HEK293 (cell line): ENCODE measurements around the gene NELL1.
A peak's percentile ranks its signal among the peaks of the same experiment; 100 is the strongest.

Experiments
- CTCF ChIA-PET: fragments of 350-600 bp; formaldehyde crosslinking; extraction: SDS; loops from one replicate; lab custom pipeline; 2021; ENCODE audit warnings: antibody characterized with exemption; lab: Yijun Ruan, JAX
- POLR2A ChIA-PET: fragments of 300-600 bp; formaldehyde crosslinking; extraction: SDS; loops from one replicate; lab custom pipeline; 2020; ENCODE audit warnings: antibody characterized with exemption, inconsistent platforms; lab: Yijun Ruan, JAX
- H3K27ac ChIP-seq: fragments of 200-500 bp; sonication (Bioruptor generic); 2 replicates; pipeline ENCODE4 v1.5.1; 2014; ENCODE audit warnings: low read depth, low read length, control low read depth, inconsistent platforms; ENCODE audit errors: extremely low read depth
- H3K36me3 ChIP-seq, 2 experiments: fragments of 200-500 bp in 1 of 2; sonication (Bioruptor generic) in 1 of 2; 1 replicate in 1 of 2; 2 replicates in 1 of 2; pipeline ENCODE4 v1.5.1; 2014 to 2017; ENCODE audit warnings: inconsistent platforms in 2 of 2, low read length in 2 of 2; ENCODE audit not compliant: control insufficient read depth in 2 of 2, insufficient read depth in 1 of 2
- H3K4me1 ChIP-seq: fragments of 200-500 bp; sonication (Bioruptor generic); 2 replicates; pipeline ENCODE4 v1.5.1; 2014; ENCODE audit warnings: mild to moderate bottlenecking, low read length, inconsistent platforms; ENCODE audit not compliant: control insufficient read depth, insufficient read depth
- H3K4me3 ChIP-seq: 2 replicates; pipeline ENCODE4 v1.5.1; 2011; ENCODE audit warnings: low read depth, mild to moderate bottlenecking, control low read depth, low read length, moderate library complexity
- H3K9me3 ChIP-seq: fragments of 200-500 bp; sonication (Bioruptor generic); 2 replicates; pipeline ENCODE4 v1.5.1; 2014; ENCODE audit warnings: low read depth, low read length, inconsistent platforms; ENCODE audit not compliant: control insufficient read depth, insufficient read depth
- KLF16 ChIP-seq: fragments of 450-650 bp; formaldehyde crosslinking; IDR thresholded peaks from 2 replicates; pipeline ENCODE4 v1.5.1; 2017; ENCODE audit warnings: missing biosample characterization, missing genetic modification characterization
- SP3 ChIP-seq: fragments of 450-650 bp; formaldehyde crosslinking; IDR thresholded peaks from 2 replicates; pipeline ENCODE4 v1.5.1; 2016; ENCODE audit warnings: missing biosample characterization, missing genetic modification characterization
- ZBTB17 ChIP-seq: fragments of 450-650 bp; formaldehyde crosslinking; IDR thresholded peaks from 2 replicates; pipeline ENCODE4 v1.5.1; 2016; ENCODE audit warnings: missing biosample characterization, missing genetic modification characterization
- ZBTB21 ChIP-seq: fragments of 450-650 bp; formaldehyde crosslinking; IDR thresholded peaks from 2 replicates; pipeline ENCODE4 v1.5.1; 2017; ENCODE audit warnings: missing biosample characterization, missing genetic modification characterization
- ZFP41 ChIP-seq: fragments of 450-650 bp; formaldehyde crosslinking; IDR thresholded peaks from 2 replicates; pipeline ENCODE4 v1.5.1; 2016; ENCODE audit warnings: missing biosample characterization, missing genetic modification characterization, borderline replicate concordance
- ZNF169 ChIP-seq: fragments of 450-650 bp; formaldehyde crosslinking; IDR thresholded peaks from 2 replicates; pipeline ENCODE4 v1.5.1; 2016; ENCODE audit warnings: missing biosample characterization, missing genetic modification characterization
- ZNF184 ChIP-seq: fragments of 450-650 bp; IDR thresholded peaks from 2 replicates; pipeline ENCODE4 v1.5.1; 2018; ENCODE audit warnings: missing biosample characterization, mild to moderate bottlenecking, missing genetic modification characterization
- ZNF292 ChIP-seq: fragments of 450-650 bp; formaldehyde crosslinking; IDR thresholded peaks from 2 replicates; pipeline ENCODE4 v1.5.1; 2016; ENCODE audit warnings: low read depth, missing biosample characterization, missing genetic modification characterization, borderline replicate concordance
- ZNF341 ChIP-seq: fragments of 450-650 bp; formaldehyde crosslinking; IDR thresholded peaks from 2 replicates; pipeline ENCODE4; 2016; ENCODE audit warnings: low read depth, missing biosample characterization, missing genetic modification characterization
- ZNF433 ChIP-seq: fragments of 450-650 bp; formaldehyde crosslinking; IDR thresholded peaks from 2 replicates; pipeline ENCODE4 v1.5.1; 2016; ENCODE audit warnings: missing biosample characterization, missing genetic modification characterization, low read depth
- ZNF585B ChIP-seq: fragments of 450-650 bp; formaldehyde crosslinking; IDR thresholded peaks from 2 replicates; pipeline ENCODE4 v1.5.1; 2016; ENCODE audit warnings: missing biosample characterization, missing genetic modification characterization
- ZNF626 ChIP-seq: fragments of 450-650 bp; sonication (Bioruptor Pico); formaldehyde crosslinking; IDR thresholded peaks from 2 replicates; pipeline ENCODE4 v1.5.1; 2018; ENCODE audit warnings: missing biosample characterization, missing genetic modification characterization, inconsistent platforms
- ZNF670 ChIP-seq: fragments of 450-650 bp; formaldehyde crosslinking; IDR thresholded peaks from 2 replicates; pipeline ENCODE4 v1.5.1; 2016; ENCODE audit warnings: missing biosample characterization, missing genetic modification characterization, low read depth
- ZNF76 ChIP-seq: fragments of 450-650 bp; formaldehyde crosslinking; IDR thresholded peaks from 2 replicates; pipeline ENCODE4; 2016; ENCODE audit warnings: low read depth, missing biosample characterization, missing genetic modification characterization, borderline replicate concordance
- ZNF791 ChIP-seq: fragments of 450-650 bp; formaldehyde crosslinking; IDR thresholded peaks from 2 replicates; pipeline ENCODE4 v1.5.1; 2016; ENCODE audit warnings: missing biosample characterization, missing genetic modification characterization
- ZNF837 ChIP-seq: fragments of 450-650 bp; formaldehyde crosslinking; IDR thresholded peaks from 2 replicates; pipeline ENCODE4 v1.5.1; 2016; ENCODE audit warnings: missing biosample characterization, missing genetic modification characterization
- TF ChIP-seq, protein P1 (sequence below): fragments of 450-650 bp; formaldehyde crosslinking; optimal IDR thresholded peaks from 2 replicates; pipeline ENCODE3; 2016; ENCODE audit warnings: missing biosample characterization, mild to moderate bottlenecking, missing genetic modification characterization
- TF ChIP-seq, protein P2 (sequence below): fragments of 450-650 bp; formaldehyde crosslinking; IDR thresholded peaks from 2 replicates; pipeline ENCODE4 v1.5.1; 2016; ENCODE audit warnings: missing biosample characterization, missing genetic modification characterization, borderline replicate concordance
- TF ChIP-seq, protein P3 (sequence below): fragments of 450-650 bp; formaldehyde crosslinking; IDR thresholded peaks from 2 replicates; pipeline ENCODE4 v1.5.1; 2016; ENCODE audit warnings: missing biosample characterization, missing genetic modification characterization
- TF ChIP-seq, protein P4 (sequence below): fragments of 450-650 bp; formaldehyde crosslinking; IDR thresholded peaks from 2 replicates; pipeline ENCODE4 v1.5.1; 2016; ENCODE audit warnings: missing biosample characterization, missing genetic modification characterization

NELL1 gene

DNA sequence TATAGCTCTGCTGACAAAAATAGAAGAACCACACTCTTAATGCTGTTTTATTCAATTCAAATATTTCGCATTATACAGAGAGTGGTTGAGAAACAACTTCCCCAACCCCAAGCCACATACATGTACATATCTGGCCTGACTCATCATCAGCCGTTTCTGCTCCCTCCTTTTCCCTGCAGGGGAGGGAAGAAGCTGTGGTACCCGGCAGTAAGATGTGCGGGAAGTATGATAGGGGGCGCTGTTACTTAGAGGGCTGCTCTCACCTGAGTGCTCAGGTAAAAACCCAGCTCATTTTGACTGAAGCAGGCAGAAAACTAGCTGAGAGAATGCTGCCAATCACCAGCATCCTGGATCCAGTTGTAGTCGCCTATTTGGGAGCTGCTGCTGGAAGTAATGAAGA lies 85.5 kb downstream of the NELL1 start (continued):
- TF ChIP-seq, protein P1, sequence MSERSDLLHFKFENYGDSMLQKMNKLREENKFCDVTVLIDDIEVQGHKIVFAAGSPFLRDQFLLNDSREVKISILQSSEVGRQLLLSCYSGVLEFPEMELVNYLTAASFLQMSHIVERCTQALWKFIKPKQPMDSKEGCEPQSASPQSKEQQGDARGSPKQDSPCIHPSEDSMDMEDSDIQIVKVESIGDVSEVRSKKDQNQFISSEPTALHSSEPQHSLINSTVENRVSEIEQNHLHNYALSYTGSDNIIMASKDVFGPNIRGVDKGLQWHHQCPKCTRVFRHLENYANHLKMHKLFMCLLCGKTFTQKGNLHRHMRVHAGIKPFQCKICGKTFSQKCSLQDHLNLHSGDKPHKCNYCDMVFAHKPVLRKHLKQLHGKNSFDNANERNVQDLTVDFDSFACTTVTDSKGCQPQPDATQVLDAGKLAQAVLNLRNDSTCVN (tag by site-specific recombination), result no peak
- TF ChIP-seq ZNF626, result no peak
- no peak for TF ChIP-seq ZNF433 (tag by site-specific recombination)

DNA sequence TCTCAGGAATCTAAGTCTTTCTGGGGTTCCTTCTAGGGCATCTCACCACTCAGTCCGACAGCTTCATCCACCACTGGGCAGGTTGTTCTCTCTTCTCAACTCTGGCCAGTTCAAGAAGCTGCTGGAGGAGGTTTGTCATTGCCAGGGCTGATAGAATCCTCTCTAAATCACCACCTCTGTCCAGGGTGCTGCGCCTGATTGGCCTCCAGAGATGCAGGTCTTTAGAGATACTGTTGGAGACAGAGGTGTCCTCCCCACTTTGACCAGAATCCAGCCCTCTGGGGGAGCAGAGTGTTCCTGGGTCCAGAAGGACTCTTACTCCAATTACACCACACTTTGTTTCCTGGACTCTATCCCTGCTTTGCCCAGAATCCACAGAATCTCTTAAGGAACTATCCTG lies 90.2 kb downstream of the NELL1 start:
- ChIA-PET CTCF (interaction anchor here (0.7 kb wide), 1 partner anchor 111 kb away, joined by 3 read pairs; no protein-coding TSS in a partner anchor), POLR2A (no interaction called here)
- no peaks in the 10 kb centered on the region for H3K9me3 ChIP-seq

DNA sequence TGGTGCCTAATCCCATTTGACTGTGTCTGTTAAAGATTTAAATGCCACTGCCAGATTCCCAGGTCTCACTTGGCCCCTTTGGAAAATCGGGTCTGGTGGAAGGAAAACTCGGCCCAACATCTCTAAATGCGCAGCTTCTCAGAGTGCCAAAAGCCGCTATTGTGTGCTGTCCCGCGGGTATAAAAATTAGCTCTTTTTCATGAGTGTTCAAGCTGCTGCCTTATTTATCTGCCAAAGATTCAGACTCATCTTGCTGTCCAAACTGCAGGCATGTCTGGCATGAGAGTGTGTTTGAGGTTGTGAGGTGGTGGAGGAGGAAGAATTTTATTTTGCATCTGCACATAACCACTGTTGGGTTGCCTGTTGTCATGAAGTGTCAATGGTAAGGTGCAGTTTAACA lies 91.4 kb downstream of the NELL1 start:
- no peaks in the 10 kb centered on the region for H3K36me3 ChIP-seq
- TF ChIP-seq, protein P2, sequence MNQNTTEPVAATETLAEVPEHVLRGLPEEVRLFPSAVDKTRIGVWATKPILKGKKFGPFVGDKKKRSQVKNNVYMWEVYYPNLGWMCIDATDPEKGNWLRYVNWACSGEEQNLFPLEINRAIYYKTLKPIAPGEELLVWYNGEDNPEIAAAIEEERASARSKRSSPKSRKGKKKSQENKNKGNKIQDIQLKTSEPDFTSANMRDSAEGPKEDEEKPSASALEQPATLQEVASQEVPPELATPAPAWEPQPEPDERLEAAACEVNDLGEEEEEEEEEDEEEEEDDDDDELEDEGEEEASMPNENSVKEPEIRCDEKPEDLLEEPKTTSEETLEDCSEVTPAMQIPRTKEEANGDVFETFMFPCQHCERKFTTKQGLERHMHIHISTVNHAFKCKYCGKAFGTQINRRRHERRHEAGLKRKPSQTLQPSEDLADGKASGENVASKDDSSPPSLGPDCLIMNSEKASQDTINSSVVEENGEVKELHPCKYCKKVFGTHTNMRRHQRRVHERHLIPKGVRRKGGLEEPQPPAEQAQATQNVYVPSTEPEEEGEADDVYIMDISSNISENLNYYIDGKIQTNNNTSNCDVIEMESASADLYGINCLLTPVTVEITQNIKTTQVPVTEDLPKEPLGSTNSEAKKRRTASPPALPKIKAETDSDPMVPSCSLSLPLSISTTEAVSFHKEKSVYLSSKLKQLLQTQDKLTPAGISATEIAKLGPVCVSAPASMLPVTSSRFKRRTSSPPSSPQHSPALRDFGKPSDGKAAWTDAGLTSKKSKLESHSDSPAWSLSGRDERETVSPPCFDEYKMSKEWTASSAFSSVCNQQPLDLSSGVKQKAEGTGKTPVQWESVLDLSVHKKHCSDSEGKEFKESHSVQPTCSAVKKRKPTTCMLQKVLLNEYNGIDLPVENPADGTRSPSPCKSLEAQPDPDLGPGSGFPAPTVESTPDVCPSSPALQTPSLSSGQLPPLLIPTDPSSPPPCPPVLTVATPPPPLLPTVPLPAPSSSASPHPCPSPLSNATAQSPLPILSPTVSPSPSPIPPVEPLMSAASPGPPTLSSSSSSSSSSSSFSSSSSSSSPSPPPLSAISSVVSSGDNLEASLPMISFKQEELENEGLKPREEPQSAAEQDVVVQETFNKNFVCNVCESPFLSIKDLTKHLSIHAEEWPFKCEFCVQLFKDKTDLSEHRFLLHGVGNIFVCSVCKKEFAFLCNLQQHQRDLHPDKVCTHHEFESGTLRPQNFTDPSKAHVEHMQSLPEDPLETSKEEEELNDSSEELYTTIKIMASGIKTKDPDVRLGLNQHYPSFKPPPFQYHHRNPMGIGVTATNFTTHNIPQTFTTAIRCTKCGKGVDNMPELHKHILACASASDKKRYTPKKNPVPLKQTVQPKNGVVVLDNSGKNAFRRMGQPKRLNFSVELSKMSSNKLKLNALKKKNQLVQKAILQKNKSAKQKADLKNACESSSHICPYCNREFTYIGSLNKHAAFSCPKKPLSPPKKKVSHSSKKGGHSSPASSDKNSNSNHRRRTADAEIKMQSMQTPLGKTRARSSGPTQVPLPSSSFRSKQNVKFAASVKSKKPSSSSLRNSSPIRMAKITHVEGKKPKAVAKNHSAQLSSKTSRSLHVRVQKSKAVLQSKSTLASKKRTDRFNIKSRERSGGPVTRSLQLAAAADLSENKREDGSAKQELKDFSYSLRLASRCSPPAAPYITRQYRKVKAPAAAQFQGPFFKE (tag by site-specific recombination), result no peak
- TF ChIP-seq ZBTB21 (no peak), ZNF292 (tag by site-specific recombination) (no peak), ZNF184 (tag by site-specific recombination) (no peak), ZBTB17 (tag by site-specific recombination) (no peak), ZNF169 (tag by site-specific recombination) (no peak), ZNF341 (no peak), SP3 (no peak), ZNF76 (tag by site-specific recombination) (no peak), ZNF585B (no peak), KLF16 (tag by site-specific recombination) (no peak), ZFP41 (tag by site-specific recombination) (no peak), ZNF791 (tag by site-specific recombination) (no peak)
- TF ChIP-seq, protein P3, sequence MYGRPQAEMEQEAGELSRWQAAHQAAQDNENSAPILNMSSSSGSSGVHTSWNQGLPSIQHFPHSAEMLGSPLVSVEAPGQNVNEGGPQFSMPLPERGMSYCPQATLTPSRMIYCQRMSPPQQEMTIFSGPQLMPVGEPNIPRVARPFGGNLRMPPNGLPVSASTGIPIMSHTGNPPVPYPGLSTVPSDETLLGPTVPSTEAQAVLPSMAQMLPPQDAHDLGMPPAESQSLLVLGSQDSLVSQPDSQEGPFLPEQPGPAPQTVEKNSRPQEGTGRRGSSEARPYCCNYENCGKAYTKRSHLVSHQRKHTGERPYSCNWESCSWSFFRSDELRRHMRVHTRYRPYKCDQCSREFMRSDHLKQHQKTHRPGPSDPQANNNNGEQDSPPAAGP (tag by site-specific recombination), result no peak
- H3K4me3 ChIP-seq, result no peak overlapping the region
- no peaks in the 10 kb centered on the region for H3K4me1 ChIP-seq
- ChIA-PET CTCF (no interaction called here), POLR2A (no interaction called here)
- no peak overlapping the region for H3K27ac ChIP-seq
- no peaks in the 10 kb centered on the region for H3K9me3 ChIP-seq

More for the DNA sequence above, 90.2 kb downstream of the NELL1 start:
- no peaks in the 10 kb centered on the region for H3K36me3 ChIP-seq
- TF ChIP-seq, protein P4, sequence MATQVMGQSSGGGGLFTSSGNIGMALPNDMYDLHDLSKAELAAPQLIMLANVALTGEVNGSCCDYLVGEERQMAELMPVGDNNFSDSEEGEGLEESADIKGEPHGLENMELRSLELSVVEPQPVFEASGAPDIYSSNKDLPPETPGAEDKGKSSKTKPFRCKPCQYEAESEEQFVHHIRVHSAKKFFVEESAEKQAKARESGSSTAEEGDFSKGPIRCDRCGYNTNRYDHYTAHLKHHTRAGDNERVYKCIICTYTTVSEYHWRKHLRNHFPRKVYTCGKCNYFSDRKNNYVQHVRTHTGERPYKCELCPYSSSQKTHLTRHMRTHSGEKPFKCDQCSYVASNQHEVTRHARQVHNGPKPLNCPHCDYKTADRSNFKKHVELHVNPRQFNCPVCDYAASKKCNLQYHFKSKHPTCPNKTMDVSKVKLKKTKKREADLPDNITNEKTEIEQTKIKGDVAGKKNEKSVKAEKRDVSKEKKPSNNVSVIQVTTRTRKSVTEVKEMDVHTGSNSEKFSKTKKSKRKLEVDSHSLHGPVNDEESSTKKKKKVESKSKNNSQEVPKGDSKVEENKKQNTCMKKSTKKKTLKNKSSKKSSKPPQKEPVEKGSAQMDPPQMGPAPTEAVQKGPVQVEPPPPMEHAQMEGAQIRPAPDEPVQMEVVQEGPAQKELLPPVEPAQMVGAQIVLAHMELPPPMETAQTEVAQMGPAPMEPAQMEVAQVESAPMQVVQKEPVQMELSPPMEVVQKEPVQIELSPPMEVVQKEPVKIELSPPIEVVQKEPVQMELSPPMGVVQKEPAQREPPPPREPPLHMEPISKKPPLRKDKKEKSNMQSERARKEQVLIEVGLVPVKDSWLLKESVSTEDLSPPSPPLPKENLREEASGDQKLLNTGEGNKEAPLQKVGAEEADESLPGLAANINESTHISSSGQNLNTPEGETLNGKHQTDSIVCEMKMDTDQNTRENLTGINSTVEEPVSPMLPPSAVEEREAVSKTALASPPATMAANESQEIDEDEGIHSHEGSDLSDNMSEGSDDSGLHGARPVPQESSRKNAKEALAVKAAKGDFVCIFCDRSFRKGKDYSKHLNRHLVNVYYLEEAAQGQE (tag by site-specific recombination), result peak; percentile 32; the same call in 1 of the 2 replicates
- no peak for TF ChIP-seq ZNF670 (tag by site-specific recombination)
- TF ChIP-seq ZNF837, result no peak
- no peak overlapping the region for H3K27ac ChIP-seq
- no peaks in the 10 kb centered on the region for H3K4me1 ChIP-seq
- no peak overlapping the region for H3K4me3 ChIP-seq
